ENCODE measurements around the gene JPH2.

JPH2 gene

DNA sequence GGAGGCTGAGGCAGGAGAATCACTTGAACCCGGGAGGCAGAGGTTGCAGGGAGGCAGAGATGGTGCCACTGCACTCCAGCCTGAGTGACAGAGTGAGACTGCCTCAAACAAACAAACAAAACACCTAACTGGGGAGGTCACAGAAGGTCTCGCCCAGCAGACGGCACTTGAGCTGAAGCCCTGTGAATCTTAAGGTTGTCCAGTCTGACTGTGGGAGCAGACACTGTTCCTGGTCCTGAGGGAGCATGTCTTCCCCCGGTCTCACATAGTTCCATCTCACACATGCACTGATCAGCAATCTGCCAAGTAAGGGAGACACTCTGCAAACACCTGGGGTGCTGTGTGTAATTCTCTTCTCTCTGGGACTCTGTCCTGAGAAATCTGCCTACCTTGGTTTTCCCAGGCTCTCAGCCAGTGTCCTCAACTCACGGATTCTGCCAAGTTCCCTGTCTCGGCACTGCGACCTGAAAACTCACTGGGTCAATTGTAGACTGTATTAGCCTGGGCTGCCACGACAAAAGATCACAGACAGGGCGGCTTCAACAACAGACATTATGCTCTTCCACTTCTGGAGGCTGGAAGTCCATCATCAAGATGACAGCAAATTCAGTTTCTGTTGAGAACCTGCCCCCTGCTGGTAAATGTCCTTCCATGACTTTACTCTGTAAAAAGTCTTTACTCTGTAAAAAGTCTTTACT, 94.3 kb downstream of the JPH2 start:
- Histone ChIP-seq H3K27me3 (ENCODE audit: control insufficient read depth, insufficient read depth, low read length) (no peaks in the 10 kb centered on the region), H3K36me3 (ENCODE audit: control insufficient read depth, insufficient read depth, low read length) (no peaks in the 10 kb centered on the region), H3K9me3 (ENCODE audit: control insufficient read depth, insufficient read depth, low read length) (no peaks in the 10 kb centered on the region), H3K9ac (ENCODE audit: low read depth, low read length) (no peak overlapping the region), H3K4me1 (ENCODE audit: control insufficient read depth, insufficient read depth, low read length) (no peaks in the 10 kb centered on the region), H3K27ac (ENCODE audit: low read depth, low read length) (no peak overlapping the region), H3K4me3 (ENCODE audit: low read depth, low read length) (no peak overlapping the region)

GRCh38 chr20:44091026-44091425, 96.0 kb downstream of the JPH2 start:
- Histone ChIP-seq H3K9me3 (ENCODE audit: control insufficient read depth, insufficient read depth, low read length) (no peaks in the 10 kb centered on the region), H3K27ac (ENCODE audit: low read depth, low read length) (no peak overlapping the region), H3K4me1 (ENCODE audit: control insufficient read depth, insufficient read depth, low read length) (no peaks in the 10 kb centered on the region), H3K4me3 (ENCODE audit: low read depth, low read length) (no peak overlapping the region), H3K36me3 (ENCODE audit: control insufficient read depth, insufficient read depth, low read length) (no peaks in the 10 kb centered on the region), H3K9ac (ENCODE audit: low read depth, low read length) (no peak overlapping the region), H3K27me3 (ENCODE audit: control insufficient read depth, insufficient read depth, low read length) (no peaks in the 10 kb centered on the region)

- Histone ChIP-seq H3K27me3 (ENCODE audit: control insufficient read depth, insufficient read depth, low read length) (no peaks in the 10 kb centered on the region), H3K27ac (ENCODE audit: low read depth, low read length) (no peak overlapping the region), H3K36me3 (ENCODE audit: control insufficient read depth, insufficient read depth, low read length) (no peaks in the 10 kb centered on the region), H3K9me3 (ENCODE audit: control insufficient read depth, insufficient read depth, low read length) (no peaks in the 10 kb centered on the region), H3K4me3 (ENCODE audit: low read depth, low read length) (no peak overlapping the region), H3K4me1 (ENCODE audit: control insufficient read depth, insufficient read depth, low read length) (no peaks in the 10 kb centered on the region), H3K9ac (ENCODE audit: low read depth, low read length) (no peak overlapping the region)
These were observed 96.9 kb downstream of the JPH2 start for GRCh38 chr20:44089987-44090674.

- no peak overlapping the region for H3K4me3 ChIP-seq (ENCODE audit: low read depth, low read length)
- no peak overlapping the region for H3K27ac ChIP-seq (ENCODE audit: low read depth, low read length)
- H3K9me3 ChIP-seq (ENCODE audit: control insufficient read depth, insufficient read depth, low read length): no peaks in the 10 kb centered on the region
- no peak overlapping the region for H3K9ac ChIP-seq (ENCODE audit: low read depth, low read length)
- no peaks in the 10 kb centered on the region for H3K27me3 ChIP-seq (ENCODE audit: control insufficient read depth, insufficient read depth, low read length)
- H3K36me3 ChIP-seq (ENCODE audit: control insufficient read depth, insufficient read depth, low read length): no peaks in the 10 kb centered on the region
- no peaks in the 10 kb centered on the region for H3K4me1 ChIP-seq (ENCODE audit: control insufficient read depth, insufficient read depth, low read length)
These were observed 99.2 kb downstream of the JPH2 start for GRCh38 chr20:44087857-44088120.

DNA sequence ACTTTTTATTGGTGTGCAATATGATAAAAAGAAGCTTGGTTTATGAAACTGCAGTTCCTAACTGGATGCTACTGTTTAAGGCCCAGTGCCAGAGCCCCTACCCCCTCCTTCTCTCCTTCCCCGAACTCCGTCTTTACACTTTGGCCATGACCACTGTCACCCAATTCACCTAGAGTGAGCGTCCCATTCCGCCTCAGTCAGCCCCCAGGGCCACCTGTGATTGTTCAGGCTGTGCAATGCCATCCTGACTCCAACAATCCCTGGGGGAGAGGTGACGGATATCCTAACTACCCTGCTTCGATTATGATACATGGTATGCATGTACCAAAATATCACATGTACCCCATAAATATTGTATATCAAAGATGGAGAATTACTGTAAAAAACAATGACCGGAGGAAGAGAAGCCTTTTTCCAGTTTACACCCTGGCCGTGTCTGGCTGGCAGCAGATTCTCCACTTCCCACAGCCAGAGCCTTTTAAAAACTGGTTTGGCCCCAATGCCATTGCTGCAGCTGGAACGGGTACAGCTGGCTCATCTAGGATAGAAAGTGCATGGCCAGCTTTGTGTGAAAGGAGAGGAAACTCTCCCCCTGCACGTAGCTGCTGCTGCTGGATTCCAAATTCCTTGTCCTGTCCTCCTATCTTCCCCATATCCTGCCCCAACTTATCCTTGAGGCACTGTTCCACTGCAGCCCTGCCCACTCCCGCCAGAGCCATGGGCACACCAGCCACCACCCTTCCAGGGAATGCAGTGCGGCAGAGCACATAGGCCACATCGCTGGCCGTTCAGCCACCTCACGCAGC, 99.7 kb downstream of the JPH2 start:
- H3K4me3 ChIP-seq (ENCODE audit: low read depth, low read length): no peak overlapping the region
- no peak overlapping the region for H3K27ac ChIP-seq (ENCODE audit: low read depth, low read length)
- no peaks in the 10 kb centered on the region for H3K4me1 ChIP-seq (ENCODE audit: control insufficient read depth, insufficient read depth, low read length)
- H3K36me3 ChIP-seq (ENCODE audit: control insufficient read depth, insufficient read depth, low read length): no peaks in the 10 kb centered on the region
- H3K9ac ChIP-seq (ENCODE audit: low read depth, low read length): no peak overlapping the region
- H3K27me3 ChIP-seq (ENCODE audit: control insufficient read depth, insufficient read depth, low read length): no peaks in the 10 kb centered on the region
- no peaks in the 10 kb centered on the region for H3K9me3 ChIP-seq (ENCODE audit: control insufficient read depth, insufficient read depth, low read length)

GRCh38 chr20:44085616-44086434, 101.2 kb downstream of the JPH2 start:
- Histone ChIP-seq H3K4me3 (ENCODE audit: low read depth, low read length) (no peak overlapping the region), H3K36me3 (ENCODE audit: control insufficient read depth, insufficient read depth, low read length) (no peaks in the 10 kb centered on the region), H3K9ac (ENCODE audit: low read depth, low read length) (no peak overlapping the region), H3K4me1 (ENCODE audit: control insufficient read depth, insufficient read depth, low read length) (no peaks in the 10 kb centered on the region), H3K27ac (ENCODE audit: low read depth, low read length) (no peak overlapping the region), H3K9me3 (ENCODE audit: control insufficient read depth, insufficient read depth, low read length) (no peaks in the 10 kb centered on the region), H3K27me3 (ENCODE audit: control insufficient read depth, insufficient read depth, low read length) (no peaks in the 10 kb centered on the region)

DNA sequence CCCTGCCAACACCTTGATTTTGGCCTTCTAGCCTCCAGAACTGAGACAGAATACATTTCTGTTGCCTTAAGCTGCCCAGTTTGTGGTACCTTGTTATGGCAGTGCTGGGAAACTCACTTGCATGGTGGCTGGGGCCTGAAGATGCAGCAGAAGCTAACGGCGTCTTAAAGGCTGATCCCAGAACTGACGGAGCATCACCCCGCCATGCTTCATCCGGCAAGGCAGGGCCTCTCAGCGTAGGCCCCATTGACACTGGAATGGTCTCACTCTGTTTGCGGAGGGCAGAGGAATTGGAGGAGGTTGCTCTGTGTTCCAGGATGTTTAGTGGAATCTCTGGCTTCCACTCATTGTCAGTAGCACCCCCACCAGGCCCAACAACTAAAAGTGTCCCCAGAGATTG, 102.1 kb downstream of the JPH2 start:
- H3K4me1 ChIP-seq (ENCODE audit: control insufficient read depth, insufficient read depth, low read length): no peaks in the 10 kb centered on the region
- no peaks in the 10 kb centered on the region for H3K9me3 ChIP-seq (ENCODE audit: control insufficient read depth, insufficient read depth, low read length)
- no peak overlapping the region for H3K27ac ChIP-seq (ENCODE audit: low read depth, low read length)
- no peaks in the 10 kb centered on the region for H3K36me3 ChIP-seq (ENCODE audit: control insufficient read depth, insufficient read depth, low read length)
- no peaks in the 10 kb centered on the region for H3K27me3 ChIP-seq (ENCODE audit: control insufficient read depth, insufficient read depth, low read length)
- H3K4me3 ChIP-seq (ENCODE audit: low read depth, low read length): no peak overlapping the region
- no peak overlapping the region for H3K9ac ChIP-seq (ENCODE audit: low read depth, low read length)

GRCh38 chr20:44084439-44084838, 102.5 kb downstream of the JPH2 start:
- Histone ChIP-seq H3K27me3 (ENCODE audit: control insufficient read depth, insufficient read depth, low read length) (no peaks in the 10 kb centered on the region), H3K4me3 (ENCODE audit: low read depth, low read length) (no peak overlapping the region)

DNA sequence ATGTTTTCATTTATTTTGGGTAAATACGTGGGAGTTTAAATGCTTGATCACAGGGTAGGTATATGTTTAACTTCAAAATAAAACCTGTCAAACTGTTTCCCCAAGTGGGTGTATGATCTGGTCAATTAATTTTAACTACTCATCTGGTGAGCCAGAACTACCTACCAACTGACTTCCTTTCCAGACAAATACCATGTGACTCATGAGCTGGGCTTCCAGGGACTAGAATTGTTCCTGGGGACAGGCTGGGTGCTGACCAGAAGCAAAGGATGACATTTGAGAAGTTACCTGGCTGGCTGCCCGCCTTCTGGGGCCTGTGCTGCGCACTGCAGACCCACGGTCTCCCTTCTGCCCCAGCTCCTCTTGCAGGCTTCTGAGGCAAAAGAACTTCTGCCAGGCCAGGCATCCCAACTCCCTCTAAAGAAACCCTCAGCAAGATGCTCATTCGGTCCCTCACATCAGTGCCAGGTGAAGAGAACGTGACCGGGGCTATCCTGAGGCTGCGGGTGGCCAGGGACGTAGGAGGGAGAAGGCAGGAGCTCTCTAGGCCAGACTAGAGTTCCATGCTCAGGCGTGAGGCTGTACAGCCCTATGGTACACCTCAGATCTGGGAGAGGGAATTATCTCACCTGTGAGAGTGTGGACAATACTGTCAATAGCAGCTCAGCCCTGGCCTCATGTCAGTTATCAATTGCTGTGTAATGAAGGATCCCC, 103.6 kb downstream of the JPH2 start:
- H3K27me3 ChIP-seq (ENCODE audit: control insufficient read depth, insufficient read depth, low read length): no peaks in the 10 kb centered on the region
- H3K27ac ChIP-seq (ENCODE audit: low read depth, low read length): no peak overlapping the region
- no peaks in the 10 kb centered on the region for H3K9me3 ChIP-seq (ENCODE audit: control insufficient read depth, insufficient read depth, low read length)

More at GRCh38 chr20:44084439-44084838, 102.5 kb downstream of the JPH2 start:
- Histone ChIP-seq H3K9ac (ENCODE audit: low read depth, low read length) (no peak overlapping the region), H3K36me3 (ENCODE audit: control insufficient read depth, insufficient read depth, low read length) (no peaks in the 10 kb centered on the region), H3K9me3 (ENCODE audit: control insufficient read depth, insufficient read depth, low read length) (no peaks in the 10 kb centered on the region), H3K4me1 (ENCODE audit: control insufficient read depth, insufficient read depth, low read length) (no peaks in the 10 kb centered on the region), H3K27ac (ENCODE audit: low read depth, low read length) (no peak overlapping the region)

GRCh38 chr20:44081888-44082287, 105.1 kb downstream of the JPH2 start:
- H3K9ac ChIP-seq (ENCODE audit: low read depth, low read length): no peak overlapping the region
- H3K4me3 ChIP-seq (ENCODE audit: low read depth, low read length): no peak overlapping the region
- no peaks in the 10 kb centered on the region for H3K27me3 ChIP-seq (ENCODE audit: control insufficient read depth, insufficient read depth, low read length)
- H3K9me3 ChIP-seq (ENCODE audit: control insufficient read depth, insufficient read depth, low read length): no peaks in the 10 kb centered on the region
- H3K27ac ChIP-seq (ENCODE audit: low read depth, low read length): no peak overlapping the region
- H3K36me3 ChIP-seq (ENCODE audit: control insufficient read depth, insufficient read depth, low read length): no peaks in the 10 kb centered on the region
- H3K4me1 ChIP-seq (ENCODE audit: control insufficient read depth, insufficient read depth, low read length): no peaks in the 10 kb centered on the region

More for the DNA sequence above, 103.6 kb downstream of the JPH2 start:
- Histone ChIP-seq H3K4me1 (ENCODE audit: control insufficient read depth, insufficient read depth, low read length) (no peaks in the 10 kb centered on the region), H3K9ac (ENCODE audit: low read depth, low read length) (no peak overlapping the region), H3K36me3 (ENCODE audit: control insufficient read depth, insufficient read depth, low read length) (no peaks in the 10 kb centered on the region), H3K4me3 (ENCODE audit: low read depth, low read length) (no peak overlapping the region)
